Small intestine (tissue), 7 donors: ENCODE measurements around the gene SS18L1. TPM values are rescaled to one million over a fixed set of nuclear protein-coding genes. Genes with fewer than 3 reads are reported as not detected.

Experiments
- DNase-seq, 2 donors: peaks; one replicate each; pipeline versions ENCODE4 v3.0.0 to v3.0.0-alpha.2; 2013
- FAIRE-seq: peaks from 2 replicates; lab custom pipeline; 2012; peaks lifted over from hg19 to GRCh38; lab: Jason Lieb, UNC
- H3K27ac ChIP-seq, 3 donors: one replicate each; pipeline ENCODE4 v1.5.1; 2013; ENCODE audit warnings: low read length in 2 of 3, mild to moderate bottlenecking in 2 of 3, control low read depth in 1 of 3, inconsistent platforms in 1 of 3, low read depth in 1 of 3, moderate library complexity in 1 of 3
- H3K27me3 ChIP-seq, 3 donors: one replicate each; pipeline ENCODE4 v1.6.1; 2013; ENCODE audit warnings: low read length in 3 of 3, inconsistent platforms in 1 of 3; ENCODE audit not compliant: control insufficient read depth in 3 of 3, insufficient read depth in 3 of 3
- H3K36me3 ChIP-seq, 3 donors: one replicate each; pipeline ENCODE4 v1.6.1; 2013; ENCODE audit warnings: low read length in 3 of 3, inconsistent platforms in 1 of 3, low read depth in 1 of 3, mild to moderate bottlenecking in 1 of 3, moderate library complexity in 1 of 3; ENCODE audit not compliant: control insufficient read depth in 3 of 3, insufficient read depth in 2 of 3
- H3K4me1 ChIP-seq, 3 donors: one replicate each; pipeline ENCODE4 v1.6.1; 2013; ENCODE audit warnings: low read length in 2 of 3, inconsistent platforms in 1 of 3, low read depth in 1 of 3, mild to moderate bottlenecking in 1 of 3, moderate library complexity in 1 of 3; ENCODE audit not compliant: control insufficient read depth in 3 of 3, insufficient read depth in 2 of 3
- H3K4me3 ChIP-seq, 3 donors: one replicate each; pipeline ENCODE4 v1.5.1; 2013; ENCODE audit warnings: low read length in 3 of 3, control low read depth in 1 of 3, inconsistent platforms in 1 of 3, low read depth in 1 of 3, mild to moderate bottlenecking in 1 of 3, moderate library complexity in 1 of 3
- H3K9me3 ChIP-seq, 2 donors: one replicate each; pipeline ENCODE4 v1.6.1; 2013; ENCODE audit warnings: low read depth in 1 of 2, low read length in 1 of 2; ENCODE audit not compliant: control insufficient read depth in 2 of 2, insufficient read depth in 1 of 2
- WGBS, 3 donors: extraction: QIAGEN DNeasy Blood & Tissue Kit; methylation state at CpG; one replicate each; pipeline ENCODE4 v1.1.7; 2013; 5-methylcytosine and 5-hydroxymethylcytosine counted together
- polyA plus RNA-seq, 4 donors: library from polyadenylated mRNA; stranded (reverse) in 3 of 4; unstranded in 1 of 4; fragments of 200-250 nt in 3 of 4; fragments of 120-200 nt in 1 of 4; gene quantifications; one replicate each; pipeline versions ENCODE4 v1.2.1 to v1.2.3, GENCODE V29; 2013
- donor health status: healthy with polysubstance abuse.
- donor health status: control.
- donor health status: control.
- donor health status: Bipolar disorder and iron deficiency.
- donor health status: healthy.

The SS18L1 gene
- polyA plus RNA-seq, 4 donors = 7.5 to 17.5 (median 11.3) TPM

GRCh38 chr20:62214067-62214466 is 70.5 kb downstream of the SS18L1 start:
- H3K27ac ChIP-seq = no peak overlapping the region
- 26 to 44% (median 31%) methylated on average over 12 of the region's 12 CpGs for WGBS, 3 donors
- FAIRE-seq = no peak
- no peak overlapping the region for H3K4me3 ChIP-seq
- no peaks in the 10 kb centered on the region for H3K9me3 ChIP-seq
- H3K4me1 ChIP-seq = no peaks in the 10 kb centered on the region
- H3K27me3 ChIP-seq = peaks cover 7 to 69% (median 14%) of the 10 kb centered on the region in 3 donors
- no peak for DNase-seq
- H3K36me3 ChIP-seq = no peaks in the 10 kb centered on the region

DNA sequence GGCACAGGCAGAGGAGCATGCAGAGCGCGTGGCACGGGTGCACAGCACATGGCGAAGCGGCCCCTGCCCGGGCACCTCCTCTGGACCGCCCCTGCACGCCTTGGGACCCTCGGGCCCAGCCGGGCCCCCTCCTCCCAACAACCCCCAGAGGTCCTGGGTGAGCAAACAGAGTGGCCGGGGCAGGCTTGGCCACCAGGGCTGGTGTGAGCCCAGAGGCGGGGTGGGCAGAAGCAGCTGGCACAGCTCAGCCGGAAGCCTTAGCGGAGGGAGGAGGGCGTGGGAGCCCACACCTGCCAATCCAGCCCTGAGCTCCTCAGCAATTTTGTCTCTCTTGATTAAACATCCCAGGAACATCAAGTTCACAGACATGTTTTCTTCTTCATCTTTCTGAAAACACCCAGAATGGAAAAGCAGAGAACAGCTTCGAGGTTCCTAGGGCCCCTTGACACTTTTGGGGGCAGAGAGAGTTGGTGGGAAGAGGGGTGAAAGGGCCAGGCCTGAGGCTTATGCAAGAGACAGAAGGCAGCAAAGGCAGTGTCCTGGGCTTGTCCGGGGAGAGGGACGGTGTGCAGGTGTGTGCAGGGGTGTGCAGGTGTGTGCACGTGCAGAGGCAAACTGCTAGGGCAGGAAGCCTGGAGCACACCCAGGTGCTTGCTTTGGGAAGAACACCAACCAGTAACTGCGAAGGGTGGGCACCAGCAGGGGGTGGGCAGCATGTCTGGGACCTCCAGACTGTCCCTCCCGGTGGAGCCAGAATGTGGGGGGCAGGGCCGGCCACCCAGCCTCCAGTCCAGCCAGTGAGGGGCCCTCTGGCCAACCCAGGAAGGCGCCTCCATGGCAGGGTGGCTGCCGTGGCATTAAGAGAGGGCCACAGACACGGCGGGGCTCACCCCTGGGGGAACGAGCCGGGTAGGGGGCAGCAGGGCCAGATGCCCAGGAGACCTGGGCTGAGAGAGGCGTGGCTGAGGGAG is 71.7 kb downstream of the SS18L1 start:
- DNase-seq = no peak
- H3K9me3 ChIP-seq = no peaks in the 10 kb centered on the region
- no peak for FAIRE-seq
- WGBS, 3 donors = 50 to 77% (median 61%) methylated on average over 29 of the region's 29 CpGs
- peaks cover 0 to 3% (median under 1%) of the 10 kb centered on the region in 3 donors for H3K4me1 ChIP-seq
- H3K27me3 ChIP-seq = peaks cover 11 to 64% (median 16%) of the 10 kb centered on the region in 3 donors
- H3K4me3 ChIP-seq = no peak overlapping the region
- no peak overlapping the region for H3K27ac ChIP-seq
- H3K36me3 ChIP-seq = no peaks in the 10 kb centered on the region

DNA sequence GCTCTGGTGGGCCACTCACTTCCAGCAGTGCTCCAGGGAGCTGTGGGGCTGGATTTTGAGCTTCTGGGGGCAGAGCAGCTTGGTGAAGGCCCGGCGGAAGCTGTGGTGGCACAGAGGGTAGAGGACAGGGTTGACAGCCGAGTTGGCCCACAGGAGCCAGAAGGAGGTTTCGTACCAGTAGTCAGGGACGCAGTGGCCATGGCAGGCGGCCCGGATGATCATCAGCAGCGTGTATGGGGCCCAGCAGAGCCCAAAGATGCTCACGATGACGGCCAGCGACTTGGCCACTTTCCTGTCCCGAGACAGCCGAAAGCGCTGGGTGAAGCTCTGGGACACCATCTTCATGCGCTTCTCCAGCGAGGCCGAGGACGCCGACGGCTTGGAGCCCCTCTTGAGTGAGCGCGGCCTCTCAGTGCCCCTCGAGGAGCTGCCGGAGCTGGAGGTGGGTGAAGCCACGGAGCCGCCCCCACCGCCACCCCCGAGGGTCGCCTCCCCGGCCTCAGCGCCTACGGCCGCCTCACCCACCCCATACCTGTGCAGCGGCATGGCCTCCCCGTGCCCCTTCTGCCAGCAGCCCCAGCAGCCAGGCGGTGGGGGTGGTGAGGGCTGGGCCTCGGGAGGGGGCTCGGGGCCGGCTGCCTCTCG is 72.5 kb downstream of the SS18L1 start:
- no peaks in the 10 kb centered on the region for H3K9me3 ChIP-seq
- FAIRE-seq = no peak
- WGBS, 3 donors = 78 to 84% (median 80%) methylated on average over 36 to 40 of the region's 40 CpGs
- no peaks in the 10 kb centered on the region for H3K36me3 ChIP-seq
- peaks cover 0 to 8% (median 3%) of the 10 kb centered on the region in 3 donors for H3K4me1 ChIP-seq
- H3K27me3 ChIP-seq = peaks cover 18 to 64% (median 19%) of the 10 kb centered on the region in 3 donors
- no peak overlapping the region for H3K27ac ChIP-seq
- no peak for DNase-seq
- H3K4me3 ChIP-seq = no peak overlapping the region

DNA sequence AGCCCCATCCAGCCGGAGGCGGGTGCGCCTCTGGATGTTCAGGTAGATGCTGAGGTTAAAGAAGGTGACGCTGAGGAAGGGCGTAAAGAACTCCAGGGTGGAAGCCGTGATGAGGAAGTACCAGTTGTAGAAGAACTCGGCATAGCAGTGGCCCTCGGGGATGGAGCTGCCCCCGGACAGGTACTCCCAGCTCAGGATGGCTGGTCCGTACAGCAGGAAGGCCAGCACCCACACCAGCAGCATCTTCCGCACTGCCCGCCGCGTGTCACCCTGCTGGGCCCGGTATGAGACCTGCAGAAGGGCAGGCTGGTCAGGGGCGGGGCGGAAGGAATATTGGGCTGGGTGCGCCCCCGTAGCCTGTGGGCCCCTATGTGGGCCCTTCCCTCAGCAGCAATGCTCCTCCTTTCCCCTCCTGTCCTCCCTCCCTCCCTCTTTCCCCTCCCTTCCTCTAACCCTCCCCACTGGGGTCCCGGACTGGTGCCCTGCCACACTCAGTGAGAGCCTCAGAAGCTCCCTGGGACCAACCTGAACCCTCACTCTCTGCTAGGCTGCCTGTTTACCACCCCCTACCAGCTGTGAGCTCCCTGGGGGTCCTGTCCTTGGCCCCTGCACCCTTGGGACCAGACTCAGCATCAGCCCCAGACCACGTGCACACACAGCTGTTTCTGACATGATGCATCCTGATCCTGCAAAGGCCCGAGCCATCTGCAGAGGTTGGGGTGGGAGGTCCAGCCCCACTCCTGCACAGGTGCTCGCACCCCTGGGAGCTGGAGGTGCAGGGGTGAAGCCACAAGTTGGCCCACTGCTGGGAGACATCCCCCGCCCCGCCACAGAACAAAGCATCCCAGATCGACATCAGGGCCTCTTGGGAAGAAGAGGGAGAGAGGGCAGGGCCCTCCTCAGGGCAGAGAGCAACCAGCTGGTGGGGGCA is 73.3 kb downstream of the SS18L1 start:
- FAIRE-seq (no peak), DNase-seq (no peak)
- H3K36me3 ChIP-seq = no peaks in the 10 kb centered on the region
- 62 to 71% (median 68%) methylated on average over 25 to 26 of the region's 26 CpGs for whole genome bisulfite sequencing, 3 donors
- H3K27ac ChIP-seq = no peak overlapping the region
- H3K4me1 ChIP-seq = peaks cover 0 to 8% (median 3%) of the 10 kb centered on the region in 3 donors
- H3K4me3 ChIP-seq = no peak overlapping the region
- no peaks in the 10 kb centered on the region for H3K9me3 ChIP-seq
- H3K27me3 ChIP-seq = peaks cover 22 to 65% (median 22%) of the 10 kb centered on the region in 3 donors

- Histone ChIP-seq H3K27ac (no peak overlapping the region), H3K9me3 (no peaks in the 10 kb centered on the region), H3K4me1 (peaks cover 0 to 8% (median 3%) of the 10 kb centered on the region in 3 donors), H3K27me3 (peaks cover 25 to 68% (median 30%) of the 10 kb centered on the region in 3 donors), H3K36me3 (no peaks in the 10 kb centered on the region), H3K4me3 (no peak overlapping the region)
- 47 to 61% (median 56%) methylated on average over 36 to 38 of the region's 38 CpGs for WGBS, 3 donors
- FAIRE-seq = no peak
- no peak for DNase-seq
These were observed 74.6 kb downstream of the SS18L1 start for GRCh38 chr20:62217913-62218773.

DNA sequence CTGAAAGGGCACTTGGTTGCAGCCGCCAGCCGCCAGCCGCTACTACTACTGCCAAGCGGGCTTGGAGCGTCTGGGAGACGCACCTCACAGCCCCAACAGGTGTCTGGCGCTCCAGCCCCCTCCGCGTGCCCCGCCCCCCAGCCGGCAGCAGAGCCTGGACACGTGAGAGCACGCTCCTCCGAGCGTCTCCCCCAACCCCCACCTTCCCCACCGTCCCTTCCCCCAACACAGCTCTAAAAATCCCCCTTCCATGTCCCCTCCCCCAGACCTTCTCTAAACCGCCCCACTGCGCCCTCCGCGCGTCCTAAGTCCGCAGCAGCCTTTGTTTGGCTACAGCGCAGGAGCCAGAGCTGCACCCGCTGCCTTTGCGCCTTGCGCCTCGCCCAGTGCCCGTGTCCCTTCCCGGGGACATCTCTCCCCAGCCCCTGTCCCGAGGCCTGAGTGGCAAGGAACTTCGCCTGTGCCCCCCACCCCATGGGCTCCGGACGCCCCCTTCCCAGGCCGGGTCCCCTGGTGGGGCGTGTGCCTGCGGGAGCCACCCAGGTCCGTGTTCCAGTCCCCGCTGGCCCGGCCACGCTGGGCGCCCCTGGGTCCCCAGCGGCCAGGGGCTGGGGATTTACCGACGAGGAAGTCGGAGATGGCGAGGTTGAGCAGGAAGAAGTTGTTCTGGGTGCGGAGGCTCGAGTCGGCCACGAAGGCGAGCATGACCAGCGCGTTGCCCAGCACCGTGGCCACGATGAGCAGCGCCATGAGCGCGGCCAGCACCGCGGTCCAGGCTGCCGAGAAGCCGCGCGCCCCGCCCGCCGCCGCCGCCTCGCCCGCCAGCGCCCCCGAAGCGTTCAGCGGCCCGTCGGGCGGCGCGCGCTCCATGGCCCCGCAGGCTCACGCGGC is 75.8 kb downstream of the SS18L1 start:
- peak overlapping the region in 1 of 3 donors; percentile 53 for H3K4me3 ChIP-seq
- H3K36me3 ChIP-seq = no peaks in the 10 kb centered on the region
- FAIRE-seq (no peak), DNase-seq (peak in 1 of 2 donors; percentile 42)
- peaks cover 25 to 76% (median 32%) of the 10 kb centered on the region in 3 donors for H3K27me3 ChIP-seq
- H3K4me1 ChIP-seq = peaks cover 0 to 8% (median 3%) of the 10 kb centered on the region in 3 donors
- H3K9me3 ChIP-seq = no peaks in the 10 kb centered on the region
- WGBS, 3 donors = 2 to 3% (median 2%) methylated on average over 62 to 84 of the region's 84 CpGs
- no peak overlapping the region for H3K27ac ChIP-seq
